HepG2 (cell line): ENCODE measurements around the gene DENND1C. TPM values are rescaled to one million over a fixed set of nuclear protein-coding genes. Genes with fewer than 3 reads are reported as not detected.

Experiments
- ELF3 ChIP-seq: IDR thresholded peaks from 2 replicates; pipeline ENCODE4 v1.6.1; 2016; ENCODE audit warnings: missing genetic modification reagents, missing compliant biosample characterization
- HNF1A ChIP-seq, 2 experiments: sonication (generic) in 1 of 2; formaldehyde crosslinking in 1 of 2; IDR thresholded peaks; 2 replicates each; pipeline versions ENCODE4 v1.4.0 to v1.6.1; 2016 to 2020; ENCODE audit warnings: borderline replicate concordance in 1 of 2, low read depth in 1 of 2, mild to moderate bottlenecking in 1 of 2, missing genetic modification reagents in 1 of 2
- HNF4G ChIP-seq, 2 experiments: sonication (generic) in 1 of 2; formaldehyde crosslinking in 1 of 2; IDR thresholded peaks; 2 replicates each; pipeline versions ENCODE4 v1.4.0 to v1.6.1; 2011 to 2020; ENCODE audit warnings: borderline replicate concordance in 2 of 2, low read depth in 2 of 2, mild to moderate bottlenecking in 2 of 2, low read length in 1 of 2, missing genetic modification reagents in 1 of 2, moderate library complexity in 1 of 2
- KLF11 ChIP-seq: IDR thresholded peaks from 2 replicates; pipeline ENCODE4 v1.6.1; 2016; ENCODE audit warnings: missing compliant biosample characterization
- NR2F1 ChIP-seq, 2 experiments: fragments of 450-650 bp in 1 of 2; formaldehyde crosslinking in 1 of 2; IDR thresholded peaks; 2 replicates each; pipeline versions ENCODE4 v1.5.0 to v1.6.1; 2016 to 2020; ENCODE audit warnings: mild to moderate bottlenecking in 1 of 2, missing compliant biosample characterization in 1 of 2, missing genetic modification reagents in 1 of 2, moderate library complexity in 1 of 2
- PAX8 ChIP-seq: sonication (generic); formaldehyde crosslinking; IDR thresholded peaks from 2 replicates; pipeline ENCODE4 v1.8.0; 2022; ENCODE audit warnings: mild to moderate bottlenecking, missing genetic modification reagents, borderline replicate concordance
- SETDB1 ChIP-seq: sonication (generic); formaldehyde crosslinking; IDR thresholded peaks from 2 replicates; pipeline ENCODE4 v1.5.1; 2020; ENCODE audit warnings: missing genetic modification reagents, mild to moderate bottlenecking, borderline replicate concordance
- YY1 ChIP-seq: IDR thresholded peaks from 2 replicates; pipeline ENCODE4 v1.6.1; 2011; ENCODE audit warnings: low read length, low read depth, moderate library complexity, mild to moderate bottlenecking; ENCODE audit not compliant: insufficient read depth, insufficient replicate concordance
- ZNF383 ChIP-seq: sonication (generic); formaldehyde crosslinking; IDR thresholded peaks from 2 replicates; pipeline ENCODE4 v1.4.0; 2020; ENCODE audit warnings: missing genetic modification reagents, mild to moderate bottlenecking, borderline replicate concordance
- ZNF430 ChIP-seq: sonication (generic); formaldehyde crosslinking; IDR thresholded peaks from 2 replicates; pipeline ENCODE4 v1.9.0; 2021; ENCODE audit warnings: mild to moderate bottlenecking, missing genetic modification reagents
- ZNF549 ChIP-seq: sonication (generic); formaldehyde crosslinking; IDR thresholded peaks from 2 replicates; pipeline ENCODE4 v1.5.0; 2020; ENCODE audit warnings: missing genetic modification reagents
- ZNF572 ChIP-seq: sonication (generic); formaldehyde crosslinking; IDR thresholded peaks from 2 replicates; pipeline ENCODE4 v1.5.1; 2020; ENCODE audit warnings: mild to moderate bottlenecking, missing genetic modification reagents
- polyA plus RNA-seq, 8 experiments: library from polyadenylated mRNA; depleted of rRNA in 3 of 8; stranded (reverse) in 7 of 8; unstranded in 1 of 8; fragments of >200 nt; fragmentation: Illumina TruSeq in 4 of 8; extraction: Trizol in 4 of 8; gene quantifications; 2 replicates each; pipeline versions ENCODE4 v1.2.1 to v1.2.3, GENCODE V29; 2011 to 2016; ENCODE audit warnings: low read depth in 4 of 8, missing spikeins in 1 of 8, mixed read lengths in 1 of 8; ENCODE audit not compliant: insufficient read depth in 1 of 8
- total RNA-seq, 5 experiments: library from RNA; depleted of rRNA; stranded (reverse); fragments of >200 nt; fragmentation: Illumina TruSeq; extraction: Trizol; gene quantifications; 2 replicates each; pipeline ENCODE4 v1.2.3, GENCODE V29; 2016; ENCODE audit warnings: low read depth in 1 of 5
- TF ChIP-seq, protein P1 (sequence below): sonication (generic); formaldehyde crosslinking; IDR thresholded peaks from 2 replicates; pipeline ENCODE4 v1.4.0; 2020; ENCODE audit warnings: missing genetic modification reagents
- TF ChIP-seq, protein P2 (sequence below): sonication (generic); formaldehyde crosslinking; conservative IDR thresholded peaks from 2 replicates; pipeline ENCODE4 v1.8.0; 2022; ENCODE audit warnings: low read depth, missing genetic modification reagents
- TF ChIP-seq, protein P3 (sequence below): IDR thresholded peaks from 2 replicates; pipeline ENCODE4 v1.6.1; 2012; ENCODE audit warnings: low read depth, low read length, improper control_type of control experiment

DENND1C gene
- total and polyA plus RNA-seq, 2 of the 13 experiments (the other 11 are each of a cell fraction or from before 2014, with no cell fraction given), result 0.04 to 0.73 TPM

DNA sequence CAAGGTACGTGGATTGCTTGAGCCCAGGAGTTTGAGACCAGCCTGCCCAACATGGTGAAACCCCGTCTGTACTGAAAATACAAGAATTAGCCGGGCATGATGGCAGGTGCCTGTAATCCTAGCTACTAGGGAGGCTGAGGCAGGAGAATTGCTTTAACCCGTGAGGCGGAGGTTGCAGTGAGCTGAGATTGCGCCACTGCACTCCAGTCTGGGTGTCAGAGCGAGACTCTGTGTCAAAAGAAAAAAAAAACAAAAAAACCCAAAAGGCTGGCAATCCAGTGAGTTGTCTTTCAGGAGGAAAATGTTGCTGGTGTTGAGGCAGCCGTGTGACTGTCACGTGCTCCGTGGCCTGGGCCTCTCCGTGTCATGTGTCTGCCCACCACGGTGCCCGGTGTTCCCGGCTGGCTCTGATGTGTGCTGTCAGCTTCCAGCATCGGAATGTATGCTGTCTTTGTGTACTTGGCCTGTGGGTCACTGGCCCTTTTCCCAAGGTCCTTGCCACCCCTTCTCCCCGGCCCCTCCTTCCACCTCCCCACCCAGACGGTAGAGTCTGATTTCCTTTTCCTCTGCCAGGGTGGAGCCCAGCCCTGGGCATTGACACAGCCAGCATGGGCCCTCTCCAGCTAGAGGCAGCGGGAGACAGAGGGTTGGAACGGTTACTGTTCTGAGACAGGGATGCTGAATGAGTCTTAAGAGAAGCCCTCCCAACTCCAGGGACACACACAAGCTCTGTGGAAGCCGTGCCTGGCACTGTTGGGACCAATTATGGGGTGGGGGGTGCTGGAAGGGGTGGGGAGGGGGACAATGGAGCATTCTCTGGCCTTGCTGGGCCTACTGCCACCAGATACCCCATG is 27.8 kb upstream of the DENND1C start (continued):
- TF ChIP-seq SETDB1 (CRISPR knock-in tag), result no peak
- TF ChIP-seq ZNF549 (CRISPR knock-in tag), result no peak
- TF ChIP-seq PAX8 (CRISPR knock-in tag), result no peak
- TF ChIP-seq, protein P1, sequence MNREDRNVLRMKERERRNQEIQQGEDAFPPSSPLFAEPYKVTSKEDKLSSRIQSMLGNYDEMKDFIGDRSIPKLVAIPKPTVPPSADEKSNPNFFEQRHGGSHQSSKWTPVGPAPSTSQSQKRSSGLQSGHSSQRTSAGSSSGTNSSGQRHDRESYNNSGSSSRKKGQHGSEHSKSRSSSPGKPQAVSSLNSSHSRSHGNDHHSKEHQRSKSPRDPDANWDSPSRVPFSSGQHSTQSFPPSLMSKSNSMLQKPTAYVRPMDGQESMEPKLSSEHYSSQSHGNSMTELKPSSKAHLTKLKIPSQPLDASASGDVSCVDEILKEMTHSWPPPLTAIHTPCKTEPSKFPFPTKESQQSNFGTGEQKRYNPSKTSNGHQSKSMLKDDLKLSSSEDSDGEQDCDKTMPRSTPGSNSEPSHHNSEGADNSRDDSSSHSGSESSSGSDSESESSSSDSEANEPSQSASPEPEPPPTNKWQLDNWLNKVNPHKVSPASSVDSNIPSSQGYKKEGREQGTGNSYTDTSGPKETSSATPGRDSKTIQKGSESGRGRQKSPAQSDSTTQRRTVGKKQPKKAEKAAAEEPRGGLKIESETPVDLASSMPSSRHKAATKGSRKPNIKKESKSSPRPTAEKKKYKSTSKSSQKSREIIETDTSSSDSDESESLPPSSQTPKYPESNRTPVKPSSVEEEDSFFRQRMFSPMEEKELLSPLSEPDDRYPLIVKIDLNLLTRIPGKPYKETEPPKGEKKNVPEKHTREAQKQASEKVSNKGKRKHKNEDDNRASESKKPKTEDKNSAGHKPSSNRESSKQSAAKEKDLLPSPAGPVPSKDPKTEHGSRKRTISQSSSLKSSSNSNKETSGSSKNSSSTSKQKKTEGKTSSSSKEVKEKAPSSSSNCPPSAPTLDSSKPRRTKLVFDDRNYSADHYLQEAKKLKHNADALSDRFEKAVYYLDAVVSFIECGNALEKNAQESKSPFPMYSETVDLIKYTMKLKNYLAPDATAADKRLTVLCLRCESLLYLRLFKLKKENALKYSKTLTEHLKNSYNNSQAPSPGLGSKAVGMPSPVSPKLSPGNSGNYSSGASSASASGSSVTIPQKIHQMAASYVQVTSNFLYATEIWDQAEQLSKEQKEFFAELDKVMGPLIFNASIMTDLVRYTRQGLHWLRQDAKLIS (CRISPR knock-in tag), result no peak
- peak; percentile 70 for TF ChIP-seq ELF3 (CRISPR knock-in tag)
- TF ChIP-seq HNF1A (IDR thresholded peaks at IDR 0.05; ENCODE audit: low read depth), result 0 out of 2 replicates have a peak, but pooled peaks have one; percentile 11
- TF ChIP-seq HNF1A (CRISPR knock-in tag; IDR thresholded peaks at IDR 0.05; ENCODE audit: borderline replicate concordance), result no peak
- no peak for TF ChIP-seq HNF4G (IDR thresholded peaks at IDR 0.05; ENCODE audit: borderline replicate concordance, low read depth, low read length)
- no peak for TF ChIP-seq HNF4G (CRISPR knock-in tag; IDR thresholded peaks at IDR 0.05; ENCODE audit: borderline replicate concordance, low read depth)
- no peak for TF ChIP-seq ZNF572 (CRISPR knock-in tag)
- TF ChIP-seq, protein P2, sequence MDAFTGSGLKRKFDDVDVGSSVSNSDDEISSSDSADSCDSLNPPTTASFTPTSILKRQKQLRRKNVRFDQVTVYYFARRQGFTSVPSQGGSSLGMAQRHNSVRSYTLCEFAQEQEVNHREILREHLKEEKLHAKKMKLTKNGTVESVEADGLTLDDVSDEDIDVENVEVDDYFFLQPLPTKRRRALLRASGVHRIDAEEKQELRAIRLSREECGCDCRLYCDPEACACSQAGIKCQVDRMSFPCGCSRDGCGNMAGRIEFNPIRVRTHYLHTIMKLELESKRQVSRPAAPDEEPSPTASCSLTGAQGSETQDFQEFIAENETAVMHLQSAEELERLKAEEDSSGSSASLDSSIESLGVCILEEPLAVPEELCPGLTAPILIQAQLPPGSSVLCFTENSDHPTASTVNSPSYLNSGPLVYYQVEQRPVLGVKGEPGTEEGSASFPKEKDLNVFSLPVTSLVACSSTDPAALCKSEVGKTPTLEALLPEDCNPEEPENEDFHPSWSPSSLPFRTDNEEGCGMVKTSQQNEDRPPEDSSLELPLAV, result no peak
- no peak for TF ChIP-seq YY1
- TF ChIP-seq, protein P3, sequence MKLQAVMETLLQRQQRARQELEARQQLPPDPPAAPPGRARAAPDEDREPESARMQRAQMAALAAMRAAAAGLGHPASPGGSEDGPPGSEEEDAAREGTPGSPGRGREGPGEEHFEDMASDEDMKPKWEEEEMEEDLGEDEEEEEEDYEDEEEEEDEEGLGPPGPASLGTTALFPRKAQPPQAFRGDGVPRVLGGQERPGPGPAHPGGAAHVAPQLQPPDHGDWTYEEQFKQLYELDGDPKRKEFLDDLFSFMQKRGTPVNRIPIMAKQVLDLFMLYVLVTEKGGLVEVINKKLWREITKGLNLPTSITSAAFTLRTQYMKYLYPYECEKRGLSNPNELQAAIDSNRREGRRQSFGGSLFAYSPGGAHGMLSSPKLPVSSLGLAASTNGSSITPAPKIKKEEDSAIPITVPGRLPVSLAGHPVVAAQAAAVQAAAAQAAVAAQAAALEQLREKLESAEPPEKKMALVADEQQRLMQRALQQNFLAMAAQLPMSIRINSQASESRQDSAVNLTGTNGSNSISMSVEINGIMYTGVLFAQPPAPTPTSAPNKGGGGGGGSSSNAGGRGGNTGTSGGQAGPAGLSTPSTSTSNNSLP, result no peak
- TF ChIP-seq NR2F1 (CRISPR knock-in tag; IDR thresholded peaks at IDR 0.05), result peak; percentile 72 to 88; a peak in 3 of 4 replicates
- TF ChIP-seq ZNF383 (CRISPR knock-in tag), result no peak
- TF ChIP-seq ZNF430, result no peak
- no peak for TF ChIP-seq KLF11 (CRISPR knock-in tag)
